ENCODE measurements around the gene PLA2G4E.

DNA sequence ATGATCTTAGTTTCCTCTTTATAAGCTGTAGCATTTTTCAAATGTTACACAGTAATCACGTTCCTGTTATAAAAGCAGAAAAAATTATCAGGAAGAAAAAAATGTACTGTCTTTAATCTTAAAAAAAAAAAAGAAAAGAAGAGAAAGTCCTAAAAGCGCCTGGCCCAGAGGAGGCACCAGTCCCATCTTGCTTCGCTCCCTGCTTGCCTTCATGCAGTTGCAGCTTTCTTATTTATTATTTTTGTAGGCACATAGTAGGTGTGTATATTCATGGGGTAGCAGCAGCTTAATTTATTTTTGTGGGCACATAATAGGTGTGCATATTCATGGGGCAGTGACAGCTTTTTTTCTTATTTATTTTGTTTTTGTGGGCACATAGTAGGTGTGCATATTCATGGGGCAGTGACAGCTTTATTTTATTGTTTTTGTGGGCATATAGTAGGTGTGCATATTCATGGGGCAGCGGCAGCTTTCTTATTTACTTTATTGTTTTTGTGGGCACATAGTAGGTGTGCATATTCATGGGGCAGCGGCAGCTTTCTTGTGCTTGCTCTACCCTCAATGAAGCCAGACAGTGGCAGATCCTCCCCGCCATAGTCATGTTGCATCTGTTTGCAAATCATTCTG, 43.0 kb downstream of the PLA2G4E start:
- TF ChIP-seq CTCF (IDR thresholded peaks at IDR 0.05): no peak
- no peak for TF ChIP-seq POLR2A (IDR thresholded peaks at IDR 0.05)

All from esophagus squamous epithelium (tissue), 4 donors.